GM11168 (cell line): ENCODE results near the gene IGLON5.

Experiments used
- in situ Hi-C: fragments of 300-500 bp; cut with MboI; formaldehyde crosslinking; loops from one replicate; pipeline ENCODE4 v1.12.0; 2022; ENCODE audit warnings: low sequenced_read_pairs; ENCODE audit not compliant: unreplicated experiment

The IGLON5 gene

DNA sequence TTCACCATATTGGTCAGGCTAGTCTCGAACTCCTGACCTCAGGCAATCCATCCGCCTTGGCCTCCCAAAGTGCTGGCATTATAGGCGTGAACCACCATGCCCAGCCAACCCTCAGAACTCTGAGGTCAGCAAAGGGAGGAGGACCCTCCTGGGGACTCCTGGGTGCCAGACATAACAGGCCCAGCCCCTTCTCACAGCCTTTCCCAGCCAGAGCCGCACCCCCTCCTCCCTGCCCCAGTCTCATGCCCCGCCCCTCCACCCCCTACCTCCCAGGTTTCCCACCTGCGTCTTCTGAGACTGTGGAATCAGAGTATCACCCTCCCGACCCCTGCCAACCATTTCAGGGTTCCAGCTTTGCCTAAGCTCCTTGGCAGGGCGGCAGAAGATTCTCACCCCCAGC, 5.2 kb downstream of the IGLON5 start:
- in situ Hi-C loops = no loop called here

DNA sequence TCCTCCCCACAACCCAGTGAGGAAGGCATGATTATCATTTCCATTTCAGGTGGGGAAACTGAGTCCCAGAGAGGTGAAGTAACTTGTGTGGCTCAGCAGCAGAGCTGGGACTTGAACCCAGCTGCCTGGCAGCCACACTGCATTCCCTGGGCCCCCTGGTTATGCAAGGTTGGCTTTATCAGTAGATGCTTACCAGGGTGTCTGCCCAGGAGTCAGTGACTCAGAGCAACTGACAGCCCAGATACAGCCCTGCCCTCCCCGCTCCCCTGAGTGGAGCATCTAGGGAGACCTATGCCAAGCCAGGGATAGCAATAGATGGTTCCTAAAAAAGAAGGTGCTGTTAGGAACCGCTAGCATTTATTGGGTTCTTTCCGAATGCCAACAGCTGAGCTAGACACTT, 5.9 kb downstream of the IGLON5 start:
- in situ Hi-C loops = no loop called here

DNA sequence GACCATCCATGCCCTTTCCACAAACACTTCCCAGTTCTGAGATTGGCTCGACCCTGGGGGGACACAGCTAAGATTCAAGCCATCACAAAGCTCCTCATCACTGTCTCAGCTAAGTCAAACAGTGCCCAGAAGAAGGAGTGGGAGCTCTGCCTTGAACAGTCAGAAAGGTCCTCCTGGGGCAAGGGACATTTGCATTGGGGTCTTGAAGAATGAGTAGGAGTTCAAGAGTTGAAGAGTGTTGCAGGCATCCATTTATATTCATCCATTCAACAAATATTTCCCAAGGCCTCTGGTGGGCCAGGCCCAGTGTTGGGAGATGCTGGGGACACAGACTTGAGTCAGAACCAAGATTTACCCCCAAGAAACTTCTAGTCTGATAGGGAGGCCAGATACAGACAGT, 6.5 kb downstream of the IGLON5 start:
- in situ Hi-C loops = no loop called here

DNA sequence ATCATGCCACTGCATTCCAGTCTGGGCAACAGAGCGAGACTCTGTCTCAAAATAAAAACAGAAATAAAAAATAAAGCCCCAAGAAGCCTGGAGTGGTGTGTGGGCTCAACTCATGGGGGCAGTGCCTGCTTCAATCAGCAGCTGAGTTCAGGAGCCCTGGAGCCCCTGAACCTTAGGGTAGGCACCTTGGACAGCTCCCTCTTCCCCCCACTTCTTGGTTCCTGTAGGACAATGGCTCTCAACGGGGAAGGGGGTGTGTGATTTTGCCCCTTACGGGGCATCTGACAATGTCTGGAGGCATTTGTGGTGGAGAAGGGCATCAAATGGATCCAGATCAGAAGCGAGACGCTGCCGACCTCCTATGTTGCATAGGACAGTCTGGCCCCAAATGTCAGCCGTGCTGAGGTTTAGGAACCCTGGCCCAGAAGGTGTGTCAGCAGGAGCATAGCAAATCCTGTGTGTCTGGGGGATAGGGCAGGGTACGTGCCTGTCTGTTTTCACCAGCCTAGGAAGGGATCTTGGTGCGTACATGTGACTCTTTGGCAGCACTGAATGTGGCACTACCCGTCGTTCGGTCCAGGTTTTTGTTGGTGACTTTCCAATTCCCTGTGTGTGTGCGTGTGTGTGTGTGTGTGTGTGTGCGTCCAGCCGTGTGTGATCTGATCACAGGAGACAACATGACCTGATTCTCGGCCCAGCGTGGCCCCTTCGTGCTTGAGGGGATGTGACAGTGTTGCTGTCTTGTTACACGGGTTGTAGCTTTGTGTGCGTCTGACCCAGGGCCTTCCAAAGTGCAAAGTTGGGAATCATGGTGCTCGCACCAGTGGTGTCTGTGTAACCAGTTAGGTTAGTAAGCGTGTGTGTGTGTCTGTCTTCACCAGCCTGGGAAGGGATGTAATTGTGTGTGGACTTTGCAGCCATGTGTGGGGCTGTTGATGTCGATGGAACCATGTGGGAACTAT, 7.5 kb downstream of the IGLON5 start:
- in situ Hi-C loops = no loop called here

DNA sequence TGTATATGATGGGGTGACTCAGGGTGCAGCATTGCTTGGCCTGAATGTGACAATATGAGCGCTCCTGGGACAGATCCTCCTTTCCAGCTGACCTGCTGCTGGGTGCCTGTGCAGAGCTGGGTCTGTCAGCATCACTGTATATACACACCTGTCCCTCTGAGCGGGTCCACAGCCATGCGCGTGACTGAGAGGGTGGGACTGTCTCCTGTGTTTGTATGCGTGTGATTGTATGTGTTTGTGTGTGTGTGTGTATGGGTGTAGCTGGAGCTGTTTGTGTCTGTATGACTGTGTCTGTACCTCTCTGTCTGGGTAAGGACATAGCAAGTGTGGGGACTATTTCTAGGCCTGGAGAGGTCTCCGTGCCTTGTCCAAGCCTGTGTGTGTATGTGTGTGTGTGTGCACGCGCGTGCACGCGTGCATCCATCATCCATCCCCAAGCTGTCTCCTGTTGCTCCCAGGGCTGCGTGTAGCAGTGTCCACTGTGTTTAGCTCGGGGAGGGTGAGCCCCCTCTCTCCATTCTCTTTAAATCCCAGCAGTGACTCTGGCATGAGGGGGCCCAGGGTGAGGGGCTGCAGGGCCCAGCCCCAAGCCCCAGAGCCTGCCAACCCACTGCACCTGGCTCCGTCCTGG, 8.3 kb downstream of the IGLON5 start:
- in situ Hi-C loops = no loop called here

DNA sequence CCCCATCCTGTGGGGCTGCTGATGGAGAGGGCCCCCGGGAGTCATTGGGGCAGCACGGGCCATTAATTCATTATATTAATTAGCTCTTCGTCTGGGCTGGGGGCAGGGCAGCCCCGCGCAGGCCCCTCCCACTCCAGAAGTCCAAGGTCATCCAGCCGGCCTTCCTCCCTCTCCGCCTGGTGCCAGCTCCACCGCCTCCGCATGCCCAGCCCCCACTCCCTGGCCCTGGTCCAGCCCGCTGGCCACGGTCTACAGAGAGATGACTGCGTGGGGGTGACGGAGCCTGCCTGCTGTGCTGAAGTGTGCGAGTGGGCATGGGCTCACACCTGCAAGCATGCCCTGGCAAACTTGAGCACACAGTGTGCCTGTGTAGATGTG, 8.8 kb downstream of the IGLON5 start:
- in situ Hi-C loops = no loop called here

DNA sequence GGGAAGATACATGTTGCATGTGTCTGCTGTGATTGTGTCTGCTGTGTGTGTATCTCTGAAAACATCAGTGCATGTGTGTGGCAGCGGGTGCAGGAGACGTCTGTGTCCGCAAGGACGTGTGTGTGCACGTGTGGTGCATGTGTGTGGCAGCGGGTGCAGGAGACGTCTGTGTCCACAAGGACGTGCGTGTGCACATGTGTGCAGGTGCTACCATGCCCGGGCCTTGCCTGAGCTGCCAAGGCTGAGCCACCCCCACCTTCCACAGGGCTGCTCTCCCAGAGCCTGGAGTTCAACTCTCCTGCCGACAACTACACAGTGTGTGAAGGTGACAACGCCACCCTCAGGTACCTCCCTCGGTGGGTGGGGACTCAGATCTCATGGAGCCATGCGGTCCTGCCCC, 10.4 kb downstream of the IGLON5 start:
- in situ Hi-C loops = no loop called here

DNA sequence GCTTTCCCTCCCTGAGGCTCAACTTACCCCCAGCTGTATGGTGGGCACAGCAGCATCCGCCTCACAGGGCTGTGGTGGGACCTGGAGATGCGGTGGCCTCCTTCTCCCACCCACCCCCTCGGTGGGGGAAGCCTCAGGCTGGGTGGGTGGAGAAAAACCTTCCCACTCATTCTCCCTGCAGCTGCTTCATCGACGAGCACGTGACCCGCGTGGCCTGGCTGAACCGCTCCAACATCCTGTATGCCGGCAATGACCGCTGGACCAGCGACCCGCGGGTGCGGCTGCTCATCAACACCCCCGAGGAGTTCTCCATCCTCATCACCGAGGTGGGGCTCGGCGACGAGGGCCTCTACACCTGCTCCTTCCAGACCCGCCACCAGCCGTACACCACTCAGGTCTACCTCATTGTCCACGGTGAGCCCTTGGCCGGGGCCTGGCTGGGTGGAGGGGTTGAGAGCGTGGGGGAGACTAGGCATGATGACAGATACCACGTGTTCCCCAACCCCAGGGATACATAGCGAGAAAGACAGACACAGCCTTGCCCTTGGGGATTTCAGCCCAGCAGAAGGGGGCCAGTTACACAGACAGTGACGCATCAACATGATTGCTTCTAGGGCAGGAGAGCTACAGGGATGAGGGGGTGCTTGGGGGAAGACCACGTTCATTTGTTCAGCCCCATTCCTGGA, 12.2 kb downstream of the IGLON5 start:
- in situ Hi-C loops = no loop called here

DNA sequence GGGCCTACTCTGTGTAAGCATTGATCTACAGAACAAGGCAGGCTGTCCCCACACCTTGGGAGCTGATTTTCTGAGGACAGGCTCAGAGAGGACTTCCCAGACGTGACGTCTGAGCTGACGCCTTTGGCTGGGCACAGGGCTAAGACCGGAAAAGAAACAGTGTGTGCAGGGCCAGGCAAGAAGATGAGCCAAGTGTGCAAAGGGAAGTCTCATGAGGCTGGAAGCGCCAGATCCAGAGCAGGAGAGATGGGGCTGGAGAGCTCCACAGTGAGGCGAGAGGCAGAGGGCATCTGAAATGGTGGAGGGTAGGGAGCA, 12.7 kb downstream of the IGLON5 start:
- in situ Hi-C loops = no loop called here

DNA sequence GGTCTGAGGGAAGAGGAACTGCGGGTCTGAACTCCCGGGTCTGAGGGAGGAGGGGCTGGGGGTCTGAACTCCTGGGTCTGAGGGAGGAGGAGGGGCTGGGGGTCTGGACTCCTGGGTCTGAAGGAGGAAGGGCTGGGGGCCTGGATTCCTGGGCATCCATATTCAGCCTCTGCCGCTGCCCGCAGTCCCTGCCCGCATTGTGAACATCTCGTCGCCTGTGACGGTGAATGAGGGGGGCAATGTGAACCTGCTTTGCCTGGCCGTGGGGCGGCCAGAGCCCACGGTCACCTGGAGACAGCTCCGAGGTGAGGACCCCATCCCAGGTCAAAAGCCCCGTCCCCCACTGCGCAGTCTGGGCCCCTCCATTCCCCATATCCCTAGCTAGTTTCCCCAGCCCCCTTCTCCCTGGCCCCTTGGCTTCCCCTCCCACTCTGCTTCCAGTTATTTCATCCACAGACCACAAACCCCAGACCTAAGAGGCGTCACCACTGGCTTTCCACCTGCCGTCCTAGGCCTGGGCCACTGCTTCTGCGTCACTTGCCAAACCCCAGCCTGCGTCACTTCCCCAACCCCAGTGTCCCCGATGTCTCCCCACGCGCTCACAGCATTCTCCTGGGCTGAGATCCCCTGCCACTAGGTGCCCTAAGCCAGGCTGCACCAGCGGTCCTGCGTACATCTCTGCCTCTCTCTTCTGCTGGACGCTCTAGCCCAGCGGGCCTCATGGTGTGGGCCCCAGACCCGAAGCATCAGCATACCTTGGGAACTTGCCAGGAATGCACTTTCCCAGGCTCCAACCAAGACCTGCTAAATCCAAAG, 13.9 kb downstream of the IGLON5 start:
- in situ Hi-C loops = no loop called here

DNA sequence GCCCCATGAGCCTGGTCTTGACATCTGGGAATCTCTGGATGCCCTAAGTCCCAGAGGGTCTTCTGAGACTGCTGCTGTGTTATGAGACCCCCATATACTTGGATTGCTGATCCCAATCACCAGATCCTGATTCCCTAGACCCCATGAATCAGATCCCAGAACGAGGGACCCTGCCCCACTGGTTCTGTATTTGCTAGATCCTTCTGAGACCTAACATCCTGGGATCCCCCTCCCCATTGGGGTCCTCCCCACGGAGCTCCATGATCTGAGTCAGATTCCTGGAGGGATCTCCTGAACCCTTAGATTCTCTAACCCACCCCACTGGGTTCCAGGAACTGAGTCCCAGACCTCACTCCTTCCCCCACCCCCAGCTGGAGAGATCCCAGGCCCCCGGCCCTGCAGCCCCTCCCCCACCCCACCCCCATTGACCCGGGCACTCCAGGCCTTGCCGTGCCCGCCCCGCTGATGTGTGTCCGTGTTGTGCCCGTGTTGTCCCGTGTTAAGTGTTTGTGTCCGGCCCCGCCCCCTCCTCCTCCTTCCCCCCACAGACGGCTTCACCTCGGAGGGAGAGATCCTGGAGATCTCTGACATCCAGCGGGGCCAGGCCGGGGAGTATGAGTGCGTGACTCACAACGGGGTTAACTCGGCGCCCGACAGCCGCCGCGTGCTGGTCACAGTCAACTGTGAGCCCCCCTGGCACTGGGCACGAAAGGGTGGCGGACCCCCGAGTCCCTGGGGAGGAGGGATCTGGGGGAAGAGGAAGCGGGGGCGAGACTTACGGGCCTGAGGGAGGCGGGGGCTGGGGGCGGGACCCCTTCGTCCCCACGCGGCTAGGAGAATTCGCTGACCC, 15.0 kb downstream of the IGLON5 start:
- in situ Hi-C loops = no loop called here

DNA sequence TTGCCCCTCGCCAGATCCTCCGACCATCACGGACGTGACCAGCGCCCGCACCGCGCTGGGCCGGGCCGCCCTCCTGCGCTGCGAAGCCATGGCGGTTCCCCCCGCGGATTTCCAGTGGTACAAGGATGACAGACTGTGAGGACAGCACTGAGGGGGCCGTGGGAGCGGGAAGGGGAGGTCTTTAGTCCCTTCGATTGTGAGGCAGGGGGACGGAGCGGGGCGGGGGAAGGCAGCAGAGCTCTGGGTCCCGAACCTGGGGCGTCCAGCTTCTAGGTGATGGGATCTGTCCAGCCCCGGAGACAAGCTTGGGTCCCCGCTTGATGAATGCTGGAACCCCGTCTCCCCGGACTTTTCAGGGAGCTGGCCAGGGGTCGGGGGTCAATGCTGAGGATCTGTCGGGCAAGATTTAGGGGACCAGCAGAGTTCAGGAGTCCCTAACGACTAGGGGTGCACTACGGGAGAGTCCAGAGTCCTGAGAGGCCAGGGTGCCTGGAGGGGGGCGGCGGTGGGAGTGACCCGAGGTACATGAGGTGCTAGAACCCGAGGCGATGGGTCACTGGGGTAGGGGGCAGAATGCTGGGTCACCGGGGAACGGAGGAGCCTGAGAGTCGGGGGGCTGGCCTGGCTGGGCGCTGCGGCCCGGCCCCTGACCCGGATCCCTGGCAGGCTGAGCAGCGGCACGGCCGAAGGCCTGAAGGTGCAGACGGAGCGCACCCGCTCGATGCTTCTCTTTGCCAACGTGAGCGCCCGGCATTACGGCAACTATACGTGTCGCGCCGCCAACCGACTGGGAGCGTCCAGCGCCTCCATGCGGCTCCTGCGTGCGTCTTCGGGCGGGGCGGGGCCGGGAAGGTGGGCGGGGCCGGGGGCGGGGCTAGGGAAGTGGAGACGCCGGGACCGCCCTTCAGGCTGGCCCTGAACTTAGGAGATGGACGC, 15.9 kb downstream of the IGLON5 start:
- in situ Hi-C loops = no loop called here

DNA sequence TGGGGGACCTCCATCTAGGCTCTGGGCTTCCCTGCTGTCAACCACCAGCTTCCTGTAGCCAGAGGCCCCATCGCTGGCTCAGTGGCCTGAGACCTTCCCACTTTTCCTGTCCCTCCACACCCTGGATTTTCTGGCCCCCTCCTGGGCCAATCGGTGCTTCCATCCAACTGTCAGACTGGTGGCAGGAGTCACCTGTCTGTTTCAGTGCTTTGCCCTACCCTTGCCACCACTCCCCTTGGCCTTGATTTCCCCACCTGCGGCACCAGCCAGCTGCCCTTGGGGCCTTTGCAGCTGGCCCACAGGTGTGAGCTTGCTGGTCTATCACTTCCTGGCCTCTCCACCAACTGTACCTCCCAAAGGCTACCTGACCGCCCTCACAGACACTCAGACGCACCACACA, 18.0 kb downstream of the IGLON5 start:
- in situ Hi-C loops = no loop called here

DNA sequence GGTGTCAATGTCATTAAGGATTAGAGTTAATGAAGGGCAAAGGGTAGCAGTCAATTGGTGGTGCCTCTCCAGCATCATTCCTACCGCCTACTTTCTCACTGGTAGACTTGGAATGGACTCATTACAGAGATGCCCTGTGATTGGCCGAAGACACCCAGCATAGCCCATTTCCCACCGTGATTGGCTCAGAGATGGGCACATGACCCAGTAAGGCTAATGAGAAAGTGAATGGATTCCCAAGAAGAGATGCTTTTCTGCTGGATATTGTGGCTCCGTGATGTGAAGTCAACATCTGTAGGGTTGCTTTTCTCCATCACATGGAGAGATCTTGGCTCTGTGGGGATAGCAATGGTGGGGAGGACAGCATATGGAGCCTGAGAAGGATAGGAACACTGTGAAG, 18.9 kb downstream of the IGLON5 start:
- in situ Hi-C loops = loop anchor here (10.0 kb wide), 1 partner anchor 334 kb away; no protein-coding TSS in a partner anchor

DNA sequence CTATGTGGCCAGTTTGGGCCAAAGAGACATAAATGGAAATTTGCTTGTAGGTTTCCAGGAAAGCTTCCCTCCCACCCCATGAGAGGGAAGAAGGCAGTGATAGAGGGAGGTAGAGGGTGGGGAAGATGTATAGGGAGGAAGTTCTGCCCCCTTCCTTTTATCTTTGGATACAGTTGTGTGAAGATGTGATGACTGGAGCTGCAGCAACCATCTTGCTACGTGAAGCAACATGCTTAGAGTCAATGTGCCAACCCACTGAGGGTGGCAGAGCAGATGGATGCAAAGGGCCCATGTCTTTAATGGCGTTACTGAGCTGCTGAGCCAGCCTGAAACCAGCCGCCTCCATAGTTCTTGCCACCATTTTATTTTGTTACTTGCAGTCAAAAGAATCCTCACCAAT, 19.7 kb downstream of the IGLON5 start:
- in situ Hi-C loops = loop anchor here (10.0 kb wide), 1 partner anchor 334 kb away; no protein-coding TSS in a partner anchor

DNA sequence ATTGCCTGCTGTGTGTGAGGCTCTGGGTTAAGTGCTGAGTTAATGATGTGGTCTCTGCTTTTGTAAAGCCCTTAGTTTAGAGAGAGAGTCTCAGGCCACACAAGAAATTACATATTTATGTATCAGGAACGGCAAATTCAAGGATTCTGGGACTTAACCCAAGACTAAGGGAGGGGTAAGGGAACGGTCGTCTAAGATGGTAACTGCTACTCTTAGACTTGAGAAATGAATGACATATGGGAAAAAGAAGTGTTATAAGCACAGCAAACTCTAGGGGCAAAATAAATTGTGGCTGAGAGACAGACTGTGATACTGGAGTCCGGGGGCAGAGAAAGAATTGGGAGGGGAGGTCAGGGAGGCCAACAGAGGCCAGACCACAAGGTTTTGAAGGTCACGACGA, 20.3 kb downstream of the IGLON5 start:
- in situ Hi-C loops = loop anchor here (10.0 kb wide), 1 partner anchor 333 kb away; no protein-coding TSS in a partner anchor

DNA sequence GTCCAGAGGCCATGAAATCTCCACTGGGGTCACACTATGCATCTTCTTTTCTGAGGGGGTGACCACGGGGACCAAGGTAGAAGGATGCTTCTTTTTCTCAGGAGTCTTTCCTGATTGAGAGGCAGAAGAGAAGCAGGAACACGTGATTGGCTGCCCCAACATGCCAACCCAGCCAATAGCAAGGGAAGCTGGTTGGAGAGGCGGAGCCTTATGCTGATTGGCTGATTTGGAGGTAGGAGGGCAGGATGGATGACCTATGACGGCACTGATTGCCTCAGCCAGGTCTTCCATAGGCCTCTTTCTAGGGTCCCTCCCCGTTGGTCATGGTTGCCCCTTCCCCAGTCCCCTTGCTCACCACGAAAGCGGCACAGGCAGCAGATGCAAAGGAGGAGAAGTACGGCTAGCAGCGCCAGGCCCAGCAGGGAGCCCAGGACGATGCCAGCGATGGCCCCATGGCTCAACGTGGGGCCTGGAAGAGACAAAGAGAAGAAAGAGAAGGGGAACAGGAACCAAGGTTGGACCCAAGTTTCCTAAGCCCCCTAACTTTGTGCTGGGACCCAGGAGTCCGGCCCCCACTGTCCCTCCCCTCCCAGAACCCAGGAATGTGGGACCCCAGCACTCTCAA, 22.5 kb downstream of the IGLON5 start:
- in situ Hi-C loops = loop anchor here (10.0 kb wide), 1 partner anchor 331 kb away; no protein-coding TSS in a partner anchor
